ENCODE measurements around the gene PCID2. TPM values are rescaled to one million over a fixed set of nuclear protein-coding genes. Genes with fewer than 3 reads are reported as not detected.

The PCID2 gene
- total and polyA plus RNA-seq, 2 of the 13 experiments (the other 11 are each of a cell fraction or from before 2014, with no cell fraction given), result 65.0 to 111 TPM

GRCh38 chr13:113152984-113153809 lies 55.3 kb downstream of the PCID2 start (continued):
- TF ChIP-seq STAT6 (CRISPR knock-in tag; IDR thresholded peaks at IDR 0.05; ENCODE audit: borderline replicate concordance) (no peak), PITX1 (CRISPR knock-in tag; IDR thresholded peaks at IDR 0.05) (peak; percentile 67), PAX8 (CRISPR knock-in tag; IDR thresholded peaks at IDR 0.05; ENCODE audit: borderline replicate concordance) (no peak; the same call in 1 of the 2 replicates), ZNF280D (CRISPR knock-in tag; IDR thresholded peaks at IDR 0.05) (peak; percentile 69), ZNF350 (CRISPR knock-in tag; IDR thresholded peaks at IDR 0.05; ENCODE audit: borderline replicate concordance, low read depth) (0 out of 2 replicates have a peak, but pooled peaks have one; percentile 48), ZNF839 (CRISPR knock-in tag; IDR thresholded peaks at IDR 0.05; ENCODE audit: borderline replicate concordance) (0 out of 2 replicates have a peak, but pooled peaks have one; percentile 85), ZNF563 (CRISPR knock-in tag; IDR thresholded peaks at IDR 0.05) (peak; percentile 37; the same call in 1 of the 2 replicates), TIGD3 (CRISPR knock-in tag; IDR thresholded peaks at IDR 0.05; ENCODE audit: borderline replicate concordance) (peak; percentile 33; the same call in 1 of the 2 replicates), MEF2D (CRISPR knock-in tag; IDR thresholded peaks at IDR 0.05) (peak; percentile 20; the same call in 1 of the 2 replicates), NFE2L2 (IDR thresholded peaks at IDR 0.05; ENCODE audit: low read length) (no peak), HES4 (CRISPR knock-in tag; IDR thresholded peaks at IDR 0.05; ENCODE audit: borderline replicate concordance) (peak; percentile 75; the same call in 1 of the 2 replicates), ZNF317 (CRISPR knock-in tag; IDR thresholded peaks at IDR 0.05) (peak; percentile 31; the same call in 1 of the 2 replicates), EEA1 (CRISPR knock-in tag; IDR thresholded peaks at IDR 0.05; ENCODE audit: borderline replicate concordance) (peak; percentile 95), ZNF7 (CRISPR knock-in tag; IDR thresholded peaks at IDR 0.05) (no peak), ZFP41 (CRISPR knock-in tag; IDR thresholded peaks at IDR 0.05; ENCODE audit: borderline replicate concordance) (peak; percentile 57; the same call in 1 of the 2 replicates), ZNF687 (CRISPR knock-in tag; IDR thresholded peaks at IDR 0.05) (peak; percentile 96)

Measured in HepG2 (cell line).